B cell (primary cell): ENCODE results near the gene DLX6.

Experiments used
- CTCF ChIP-seq: fragments of 200-600 bp; IDR thresholded peaks from one replicate; pipeline ENCODE4 v1.8.0; 2022; ENCODE audit warnings: antibody characterized with exemption, mild to moderate bottlenecking
- EZH2 ChIP-seq: IDR thresholded peaks from 2 replicates; pipeline ENCODE4 v1.6.1; 2012; ENCODE audit warnings: borderline replicate concordance, low read depth, mild to moderate bottlenecking, moderate library complexity, low read length; ENCODE audit not compliant: insufficient read depth, poor library complexity, severe bottlenecking

- TF ChIP-seq CTCF = no peak
- TF ChIP-seq EZH2 = no peak
These were observed 8.9 kb downstream of the DLX6 start for GRCh38 chr7:97014145-97014750.
